NT2/D1 (cell line): ENCODE measurements around the gene CDHR3.

Experiments
- YY1 ChIP-seq: IDR thresholded peaks from 2 replicates; pipeline ENCODE4 v1.6.1; 2011; ENCODE audit not compliant: insufficient read length, insufficient read depth
- ZNF274 ChIP-seq: IDR thresholded peaks from 2 replicates; pipeline ENCODE4 v1.6.1; 2011; ENCODE audit warnings: mild to moderate bottlenecking, low read depth, low read length

DNA sequence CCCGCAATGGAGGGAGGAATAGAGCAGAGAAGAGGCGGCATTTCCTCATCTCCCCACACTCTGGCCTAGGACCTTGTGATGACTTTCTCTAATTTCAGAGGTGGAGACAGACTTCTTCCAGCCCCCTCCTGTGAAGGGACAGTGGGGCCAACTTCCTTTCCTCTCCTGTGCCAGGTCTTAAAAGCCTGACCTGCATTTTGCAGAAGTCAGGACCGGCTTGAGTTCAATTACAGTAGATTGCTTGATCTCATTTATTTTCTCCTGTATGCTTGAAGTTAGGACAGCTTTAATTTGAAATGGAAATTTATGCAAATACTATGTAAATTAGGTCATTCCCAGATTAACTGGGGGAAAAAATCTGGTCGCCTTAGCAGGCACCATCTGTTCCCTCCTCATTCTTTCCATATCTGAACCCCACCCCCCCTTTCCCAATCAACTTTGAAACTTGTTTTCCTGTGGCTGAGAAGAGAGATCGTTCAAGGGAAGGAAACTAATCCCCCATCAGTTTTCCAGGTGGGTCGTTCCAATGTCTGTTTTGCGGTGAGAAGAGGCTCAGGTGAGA is 92.0 kb downstream of the CDHR3 start:
- TF ChIP-seq YY1 (no peak), ZNF274 (no peak)
